Measurements from ENCODE around the gene AOX1.
"Not testable (repeated sequence)": the region's sequence is repeated elsewhere in the genome, so short reads cannot be mapped to it uniquely, and the experiment has no call there.

AOX1 gene

DNA sequence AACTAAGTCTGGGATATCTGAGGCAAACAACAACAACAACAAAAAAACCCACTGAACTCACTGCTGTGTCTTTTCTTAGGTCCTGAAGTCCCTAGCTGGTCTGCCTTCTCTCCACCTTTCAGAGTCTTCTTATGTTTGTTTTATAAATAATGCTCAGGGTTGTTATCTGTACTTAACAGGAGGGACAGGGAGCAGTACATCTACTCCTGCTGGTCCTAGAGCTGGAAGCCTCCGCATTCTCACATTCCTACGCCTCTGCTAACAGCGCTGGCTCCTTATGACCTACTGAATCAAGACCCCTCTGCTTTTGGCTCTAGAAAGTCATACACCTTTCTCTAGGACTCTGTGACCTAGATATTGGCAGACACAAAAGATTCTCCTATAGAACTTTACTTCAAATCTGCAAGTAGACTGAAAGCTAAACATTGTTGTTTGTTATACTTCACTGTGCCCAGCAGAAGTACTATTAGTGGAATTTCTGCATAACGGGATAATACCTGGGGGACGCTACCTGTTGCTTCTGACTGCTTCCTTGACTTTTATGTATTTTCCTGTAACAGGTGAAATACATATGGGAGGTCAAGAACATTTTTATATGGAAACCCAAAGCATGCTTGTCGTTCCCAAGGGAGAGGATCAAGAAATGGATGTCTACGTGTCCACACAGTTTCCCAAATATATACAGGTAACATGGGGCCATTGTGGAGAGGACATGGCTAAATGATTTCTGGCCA lies 48.6 kb downstream of the AOX1 start:
- no peak overlapping the region for H3K4me3 ChIP-seq (ENCODE audit: low read depth, low read length)
- in situ Hi-C loops (cut with HindIII; ENCODE audit: low sequenced_read_pairs): no loop called here
- DNase-seq (ENCODE audit: low read depth, low spot score): no peak
- TF ChIP-seq, protein P1, sequence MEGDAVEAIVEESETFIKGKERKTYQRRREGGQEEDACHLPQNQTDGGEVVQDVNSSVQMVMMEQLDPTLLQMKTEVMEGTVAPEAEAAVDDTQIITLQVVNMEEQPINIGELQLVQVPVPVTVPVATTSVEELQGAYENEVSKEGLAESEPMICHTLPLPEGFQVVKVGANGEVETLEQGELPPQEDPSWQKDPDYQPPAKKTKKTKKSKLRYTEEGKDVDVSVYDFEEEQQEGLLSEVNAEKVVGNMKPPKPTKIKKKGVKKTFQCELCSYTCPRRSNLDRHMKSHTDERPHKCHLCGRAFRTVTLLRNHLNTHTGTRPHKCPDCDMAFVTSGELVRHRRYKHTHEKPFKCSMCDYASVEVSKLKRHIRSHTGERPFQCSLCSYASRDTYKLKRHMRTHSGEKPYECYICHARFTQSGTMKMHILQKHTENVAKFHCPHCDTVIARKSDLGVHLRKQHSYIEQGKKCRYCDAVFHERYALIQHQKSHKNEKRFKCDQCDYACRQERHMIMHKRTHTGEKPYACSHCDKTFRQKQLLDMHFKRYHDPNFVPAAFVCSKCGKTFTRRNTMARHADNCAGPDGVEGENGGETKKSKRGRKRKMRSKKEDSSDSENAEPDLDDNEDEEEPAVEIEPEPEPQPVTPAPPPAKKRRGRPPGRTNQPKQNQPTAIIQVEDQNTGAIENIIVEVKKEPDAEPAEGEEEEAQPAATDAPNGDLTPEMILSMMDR (IDR thresholded peaks at IDR 0.05; ENCODE audit: low read depth, low read length): no peak

DNA sequence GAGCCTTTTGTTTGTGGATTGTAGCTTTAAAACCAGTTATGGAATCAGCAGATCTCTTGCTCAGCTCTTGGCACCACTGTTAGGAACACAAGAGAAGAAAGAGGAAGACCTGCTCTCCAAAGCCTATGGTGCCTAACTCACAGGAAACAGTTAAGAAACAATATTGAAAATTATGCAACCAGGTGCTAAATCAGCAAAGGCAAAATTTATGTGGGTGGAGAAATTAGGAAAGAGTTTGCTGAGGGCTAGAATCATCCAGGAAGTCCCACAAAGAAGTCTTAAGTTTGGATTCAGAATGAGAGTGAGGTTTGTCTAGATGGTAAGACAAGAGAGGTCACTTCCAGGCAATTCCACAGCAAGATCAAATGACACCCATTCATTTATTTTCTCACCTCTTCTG lies 49.4 kb downstream of the AOX1 start:
- TF ChIP-seq, protein P1 (IDR thresholded peaks at IDR 0.05; ENCODE audit: low read depth, low read length): no peak
- no peak for DNase-seq (ENCODE audit: low read depth, low spot score)
- no peak overlapping the region for H3K4me3 ChIP-seq (ENCODE audit: low read depth, low read length)
- in situ Hi-C loops (cut with HindIII; ENCODE audit: low sequenced_read_pairs): no loop called here

DNA sequence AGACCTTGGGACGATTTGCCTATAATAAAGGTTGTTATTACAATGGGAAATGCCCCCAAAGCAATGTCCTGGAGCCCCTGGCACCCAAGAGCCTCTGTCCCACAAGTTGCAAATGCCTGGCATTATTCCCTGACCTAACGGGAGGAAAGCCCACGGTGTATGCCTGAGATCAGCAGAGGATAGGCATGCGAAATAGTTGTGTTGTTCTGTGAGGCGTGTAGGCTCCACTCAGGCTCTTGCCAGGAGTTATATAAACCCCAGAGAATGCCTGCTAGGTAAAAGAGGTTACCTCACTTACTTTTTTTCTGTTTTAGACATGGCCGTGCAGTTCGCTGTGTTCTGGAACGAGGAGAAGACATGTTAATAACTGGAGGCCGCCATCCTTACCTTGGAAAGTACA lies 52.1 kb downstream of the AOX1 start:
- TF ChIP-seq, protein P1 (IDR thresholded peaks at IDR 0.05; ENCODE audit: low read depth, low read length): no peak
- in situ Hi-C loops (cut with HindIII; ENCODE audit: low sequenced_read_pairs): no loop called here
- no peak for DNase-seq (ENCODE audit: low read depth, low spot score)
- H3K4me3 ChIP-seq (ENCODE audit: low read depth, low read length): no peak overlapping the region

DNA sequence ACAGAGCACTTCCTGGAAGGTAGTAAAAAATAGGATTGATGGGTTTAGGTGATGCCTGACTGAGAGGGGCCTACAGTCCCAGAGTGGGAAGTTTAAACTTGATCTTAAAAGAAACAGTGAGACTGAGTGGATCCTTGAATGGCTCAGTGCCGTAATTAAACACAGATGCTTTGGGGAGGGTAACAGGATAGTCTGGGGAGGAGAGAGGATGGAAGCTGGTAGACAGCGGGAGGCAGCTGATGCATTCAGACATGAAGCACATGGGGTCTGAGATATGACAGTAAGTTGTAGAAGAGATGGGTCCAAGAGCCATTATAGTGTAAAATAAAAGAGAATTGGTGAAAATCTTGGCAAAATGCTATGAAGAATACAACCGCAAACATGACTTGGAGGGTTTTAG lies 54.4 kb downstream of the AOX1 start:
- no peak for DNase-seq (ENCODE audit: low read depth, low spot score)
- TF ChIP-seq, protein P1 (IDR thresholded peaks at IDR 0.05; ENCODE audit: low read depth, low read length): no peak
- H3K4me3 ChIP-seq (ENCODE audit: low read depth, low read length): no peak overlapping the region
- in situ Hi-C loops (cut with HindIII; ENCODE audit: low sequenced_read_pairs): no loop called here

DNA sequence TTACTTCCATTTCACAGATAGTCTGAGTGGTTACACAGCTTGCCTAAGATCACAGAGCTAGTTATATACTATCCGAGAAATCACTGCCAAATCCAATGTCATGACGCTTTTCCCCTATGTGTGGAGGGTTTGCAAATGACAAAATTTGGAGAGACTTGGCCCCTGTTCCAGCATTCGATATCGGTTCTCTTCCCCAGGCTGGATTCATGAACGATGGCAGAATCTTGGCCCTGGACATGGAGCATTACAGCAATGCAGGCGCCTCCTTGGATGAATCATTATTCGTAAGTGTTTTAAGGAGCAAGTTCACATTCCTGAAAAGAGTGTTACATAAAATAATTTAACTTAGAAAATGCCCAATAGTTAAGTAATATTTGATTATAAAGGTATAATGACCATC lies 55.1 kb downstream of the AOX1 start:
- in situ Hi-C loops (cut with HindIII; ENCODE audit: low sequenced_read_pairs): no loop called here
- no peak overlapping the region for H3K4me3 ChIP-seq (ENCODE audit: low read depth, low read length)
- TF ChIP-seq, protein P1 (IDR thresholded peaks at IDR 0.05; ENCODE audit: low read depth, low read length): no peak
- no peak for DNase-seq (ENCODE audit: low read depth, low spot score)

DNA sequence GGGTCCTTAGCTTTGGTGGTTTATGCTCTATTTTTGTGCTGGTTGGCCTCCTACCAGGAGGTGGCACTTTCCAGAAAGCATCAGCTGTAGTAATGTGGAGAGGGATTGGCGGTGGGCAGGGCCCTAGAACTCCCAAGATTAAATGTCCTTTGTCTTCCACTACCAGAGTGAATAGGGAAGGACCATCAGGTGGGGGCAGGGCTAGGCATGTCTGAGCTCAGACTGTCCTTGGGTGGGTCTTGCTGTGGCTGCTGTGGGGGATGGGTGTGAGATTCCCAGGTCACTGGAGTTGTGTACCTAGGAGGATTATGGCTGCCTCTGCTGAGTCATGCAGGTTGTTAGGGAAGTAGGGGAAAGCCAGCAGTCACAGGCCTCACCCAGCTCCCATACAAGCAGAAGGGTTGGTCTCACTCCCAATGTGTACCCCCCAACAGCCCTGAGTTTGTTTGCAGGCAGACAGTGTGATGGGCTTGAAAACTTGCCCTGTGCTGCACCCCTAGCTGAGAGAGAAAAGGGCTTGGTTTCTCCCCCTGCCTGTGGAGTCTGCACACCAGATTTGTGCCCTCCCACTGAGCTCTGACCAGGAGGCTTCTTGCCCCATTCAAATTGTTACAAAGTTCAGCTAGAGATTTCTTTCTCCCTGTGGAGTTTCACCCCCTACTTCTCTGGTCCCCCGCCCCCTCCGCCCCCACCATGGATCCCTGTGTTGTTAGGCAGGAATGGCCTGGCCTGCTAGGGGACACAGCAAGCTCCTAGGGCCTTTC lies 62.9 kb downstream of the AOX1 start:
- DNase-seq (ENCODE audit: low read depth, low spot score); H3K4me3 ChIP-seq (ENCODE audit: low read depth, low read length); in situ Hi-C loops (cut with HindIII; ENCODE audit: low sequenced_read_pairs): not testable (repeated sequence)

DNA sequence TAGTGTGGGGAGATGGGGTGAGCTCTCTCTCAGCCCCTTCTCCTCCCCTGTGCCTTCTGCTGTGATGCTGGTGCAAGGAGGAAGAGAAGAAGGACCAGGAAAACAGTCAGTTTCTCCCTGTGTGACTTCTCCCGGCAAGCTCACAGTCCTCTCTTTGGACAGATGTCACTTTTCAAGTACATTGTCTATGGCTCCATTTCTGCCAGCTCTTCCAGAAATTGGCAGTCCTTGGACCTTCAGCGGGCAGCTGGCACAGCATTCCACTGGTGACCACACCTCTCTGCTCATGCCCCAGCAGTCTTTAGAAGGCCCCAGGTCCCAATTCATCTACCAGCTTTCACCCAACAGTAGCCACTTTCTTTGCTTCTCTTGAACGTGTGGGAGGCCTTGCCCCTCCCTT lies 63.9 kb downstream of the AOX1 start:
- in situ Hi-C loops (cut with HindIII; ENCODE audit: low sequenced_read_pairs): no loop called here
- DNase-seq (ENCODE audit: low read depth, low spot score): no peak
- no peak overlapping the region for H3K4me3 ChIP-seq (ENCODE audit: low read depth, low read length)
- TF ChIP-seq, protein P1 (IDR thresholded peaks at IDR 0.05; ENCODE audit: low read depth, low read length): no peak

Data from astrocyte of the spinal cord (primary cell).